Skin epidermis (tissue), 12 donors: ENCODE results near the gene ATRIP.
"Not testable (repeated sequence)": the region's sequence is repeated elsewhere in the genome, so short reads cannot be mapped to it uniquely, and the experiment has no call there.

Experiments
- H3K27ac ChIP-seq, 21 experiments: fragments of 200-600 bp; sonication (generic) in 11 of 21; one replicate each; pipeline ENCODE4 v1.5.0; 2020; ENCODE audit warnings: mild to moderate bottlenecking in 3 of 21, inconsistent platforms in 2 of 21, moderate library complexity in 2 of 21
- H3K4me3 ChIP-seq, 7 experiments: fragments of 200-600 bp; sonication (generic) in 2 of 7; one replicate each; pipeline ENCODE4 v1.5.0; 2020; ENCODE audit warnings: inconsistent platforms in 2 of 7, mild to moderate bottlenecking in 2 of 7, moderate library complexity in 1 of 7

ATRIP gene

GRCh38 chr3:48477959-48478520 is 31.5 kb downstream of the ATRIP start:
- Histone ChIP-seq H3K27ac (peak overlapping the region in 18 of 21 experiments; percentile 3 to 92 (median 72)), H3K4me3 (peak overlapping the region in 1 of 7 experiments; percentile 17)

GRCh38 chr3:48478626-48479555 is 32.4 kb downstream of the ATRIP start:
- Histone ChIP-seq H3K27ac (peak overlapping the region in 16 of 21 experiments; percentile 3 to 92 (median 74)), H3K4me3 (peak overlapping the region in 3 of 7 experiments; percentile 12 to 17 (median 15))

- not testable (repeated sequence) for H3K4me3 ChIP-seq, H3K27ac ChIP-seq
Observed at GRCh38 chr3:48480891-48481290, 34.4 kb downstream of the ATRIP start.

GRCh38 chr3:48482822-48483221 is 36.3 kb downstream of the ATRIP start:
- H3K27ac ChIP-seq, H3K4me3 ChIP-seq: not testable (repeated sequence)

GRCh38 chr3:48486952-48487351 is 40.4 kb downstream of the ATRIP start:
- H3K27ac ChIP-seq = no peak overlapping the region
- no peak overlapping the region for H3K4me3 ChIP-seq

- Histone ChIP-seq H3K4me3 (no peak overlapping the region), H3K27ac (peak overlapping the region in 18 of 21 experiments; percentile 0 to 75 (median 50))
Observed at GRCh38 chr3:48492461-48493202, 46.1 kb downstream of the ATRIP start.

GRCh38 chr3:48493203-48493501 is 46.6 kb downstream of the ATRIP start:
- Histone ChIP-seq H3K27ac (peak overlapping the region in 16 of 21 experiments; percentile 0 to 75 (median 56)), H3K4me3 (no peak overlapping the region)

GRCh38 chr3:48500656-48501055 is 54.1 kb downstream of the ATRIP start:
- no peak overlapping the region for H3K4me3 ChIP-seq
- H3K27ac ChIP-seq = peak overlapping the region in 4 of 21 experiments; percentile 3 to 48 (median 23)

- H3K27ac ChIP-seq = peak overlapping the region in 6 of 21 experiments; percentile 3 to 49 (median 23)
- no peak overlapping the region for H3K4me3 ChIP-seq
Observed at GRCh38 chr3:48501196-48501595, 54.7 kb downstream of the ATRIP start.

GRCh38 chr3:48502121-48502520 is 55.6 kb downstream of the ATRIP start:
- H3K27ac ChIP-seq = peak overlapping the region in 11 of 21 experiments; percentile 90 to 98 (median 95)
- H3K4me3 ChIP-seq = no peak overlapping the region

GRCh38 chr3:48502728-48503168 is 56.2 kb downstream of the ATRIP start:
- peak overlapping the region in 19 of 21 experiments; percentile 86 to 98 (median 93) for H3K27ac ChIP-seq
- H3K4me3 ChIP-seq = peak overlapping the region in 5 of 7 experiments; percentile 50 to 78 (median 58)

GRCh38 chr3:48503401-48504050 is 57.0 kb downstream of the ATRIP start:
- H3K27ac ChIP-seq = peak overlapping the region; percentile 66 to 98 (median 93)
- peak overlapping the region; percentile 40 to 78 (median 58) for H3K4me3 ChIP-seq

- Histone ChIP-seq H3K4me3 (peak within 1 kb of the TSS; percentile 40 to 78 (median 58)), H3K27ac (peak within 1 kb of the TSS; percentile 76 to 98 (median 93))
Observed at GRCh38 chr3:48504051-48504946, 57.8 kb downstream of the ATRIP start, which contains the start of gene SHISA5. Gene SHISA5, minus strand, starts transcription at chr3:48504174. Its CDS starts 80 bp downstream, at chr3:48504094.

- peak overlapping the region in 17 of 21 experiments; percentile 87 to 98 (median 94) for H3K27ac ChIP-seq
- H3K4me3 ChIP-seq = no peak overlapping the region
Observed at GRCh38 chr3:48505146-48505545, 58.6 kb downstream of the ATRIP start.

GRCh38 chr3:48505968-48506504 is 59.5 kb downstream of the ATRIP start:
- peak overlapping the region in 3 of 21 experiments; percentile 45 to 98 (median 97) for H3K27ac ChIP-seq
- no peak overlapping the region for H3K4me3 ChIP-seq

- H3K4me3 ChIP-seq = no peak overlapping the region
- peak overlapping the region in 18 of 21 experiments; percentile 2 to 67 (median 30) for H3K27ac ChIP-seq
Observed at GRCh38 chr3:48507256-48508061, 60.9 kb downstream of the ATRIP start.

GRCh38 chr3:48511551-48511950 is 65.0 kb downstream of the ATRIP start:
- Histone ChIP-seq H3K27ac (no peak overlapping the region), H3K4me3 (no peak overlapping the region)
